PC-9 (cell line): Measurements from ENCODE around the gene TUBE1. TPM values are rescaled to one million over a fixed set of nuclear protein-coding genes. Genes with fewer than 3 reads are reported as not detected.

ENCODE experiments used
- BruUV-seq: library from RNA; stranded (reverse); fragments of 400-500 nt; replicated peaks from 2 replicates; lab custom pipeline; 2021; lab: Mats Ljungman, UMichigan
- CTCF ChIA-PET: fragments of 300-600 bp; sonication (Branson Sonifier 250); formaldehyde crosslinking; loops from one replicate; lab custom pipeline; 2022; ENCODE audit warnings: antibody characterized with exemption; lab: Charles Lee
- POLR2A ChIA-PET: fragments of 300-600 bp; sonication (Branson Sonifier 250); formaldehyde crosslinking; loops from one replicate; lab custom pipeline; 2022; ENCODE audit warnings: antibody characterized with exemption; ENCODE audit not compliant: unreplicated experiment; lab: Charles Lee
- DNase-seq, 2 experiments: peaks; one replicate each; pipeline versions ENCODE4 v3.0.0 to v3.0.0-alpha.2; 2015 to 2022; ENCODE audit warnings: mixed read lengths in 1 of 2
- H2AFZ ChIP-seq: fragments of 200-600 bp; sonication (generic); 2 replicates; pipeline ENCODE4 v1.8.1; 2017; ENCODE audit warnings: antibody characterized with exemption
- H3F3A ChIP-seq: fragments of 200-600 bp; sonication (generic); 2 replicates; pipeline ENCODE4 v1.8.1; 2017; ENCODE audit warnings: antibody characterized with exemption, mild to moderate bottlenecking, low read depth; ENCODE audit not compliant: insufficient read depth
- H3K27ac ChIP-seq: fragments of 200-600 bp; sonication (generic); 2 replicates; pipeline ENCODE4 v1.6.1; 2016; ENCODE audit warnings: mixed run types
- H3K27me3 ChIP-seq: fragments of 200-600 bp; sonication (generic); 2 replicates; pipeline ENCODE4 v1.6.1; 2016; ENCODE audit warnings: low read depth, mixed run types; ENCODE audit not compliant: insufficient read depth
- H3K36me3 ChIP-seq: fragments of 200-600 bp; sonication (generic); 2 replicates; pipeline ENCODE4 v1.6.1; 2016; ENCODE audit warnings: low read depth, mixed run types
- H3K4me1 ChIP-seq: fragments of 200-600 bp; sonication (generic); replicated peaks from 2 replicates; pipeline ENCODE4 v1.6.1; 2016; ENCODE audit warnings: mixed run types; ENCODE audit not compliant: insufficient read depth
- H3K4me2 ChIP-seq: fragments of 200-600 bp; sonication (generic); 2 replicates; pipeline ENCODE4 v1.6.1; 2017; ENCODE audit warnings: mixed run types
- H3K4me3 ChIP-seq: fragments of 200-600 bp; sonication (generic); 2 replicates; pipeline ENCODE4 v1.6.1; 2016; ENCODE audit warnings: mixed run types
- H3K79me2 ChIP-seq: fragments of 200-600 bp; sonication (generic); 2 replicates; pipeline ENCODE4 v1.6.1; 2017; ENCODE audit warnings: low read depth, mixed run types
- H3K9me2 ChIP-seq: fragments of 200-600 bp; sonication (generic); 2 replicates; pipeline ENCODE4 v1.8.1; 2017; ENCODE audit warnings: mild to moderate bottlenecking; ENCODE audit not compliant: insufficient read depth
- H3K9me3 ChIP-seq: fragments of 200-600 bp; sonication (generic); 2 replicates; pipeline ENCODE4 v1.8.1; 2016; ENCODE audit warnings: low read depth; ENCODE audit not compliant: insufficient read depth
- H4K20me1 ChIP-seq: fragments of 200-600 bp; sonication (generic); 2 replicates; pipeline ENCODE4 v1.8.1; 2017; ENCODE audit not compliant: insufficient read depth
- EZH2 ChIP-seq: fragments of 200-600 bp; sonication (generic); IDR thresholded peaks from 2 replicates; pipeline ENCODE4 v1.8.0; 2017; ENCODE audit warnings: antibody characterized with exemption, low read depth
- intact Hi-C: fragments of 100-400 bp; cut with micrococcal nuclease; formaldehyde crosslinking; loops from one replicate; pipeline ENCODE4 v1.10.0; 2022; ENCODE audit not compliant: unreplicated experiment
- total RNA-seq: library from RNA; stranded (reverse); gene quantifications from 2 replicates; pipeline ENCODE4 v1.2.3, GENCODE V29; 2021
- TF ChIP-seq, protein P1 (sequence below): fragments of 200-600 bp; sonication (generic); conservative IDR thresholded peaks from 2 replicates; pipeline ENCODE4 v1.6.1; 2017; ENCODE audit warnings: mixed run types, antibody characterized with exemption, mild to moderate bottlenecking, moderate library complexity

Gene TUBE1
- total RNA-seq, 1 experiment from 2014 or later, result 30.3 TPM

DNA sequence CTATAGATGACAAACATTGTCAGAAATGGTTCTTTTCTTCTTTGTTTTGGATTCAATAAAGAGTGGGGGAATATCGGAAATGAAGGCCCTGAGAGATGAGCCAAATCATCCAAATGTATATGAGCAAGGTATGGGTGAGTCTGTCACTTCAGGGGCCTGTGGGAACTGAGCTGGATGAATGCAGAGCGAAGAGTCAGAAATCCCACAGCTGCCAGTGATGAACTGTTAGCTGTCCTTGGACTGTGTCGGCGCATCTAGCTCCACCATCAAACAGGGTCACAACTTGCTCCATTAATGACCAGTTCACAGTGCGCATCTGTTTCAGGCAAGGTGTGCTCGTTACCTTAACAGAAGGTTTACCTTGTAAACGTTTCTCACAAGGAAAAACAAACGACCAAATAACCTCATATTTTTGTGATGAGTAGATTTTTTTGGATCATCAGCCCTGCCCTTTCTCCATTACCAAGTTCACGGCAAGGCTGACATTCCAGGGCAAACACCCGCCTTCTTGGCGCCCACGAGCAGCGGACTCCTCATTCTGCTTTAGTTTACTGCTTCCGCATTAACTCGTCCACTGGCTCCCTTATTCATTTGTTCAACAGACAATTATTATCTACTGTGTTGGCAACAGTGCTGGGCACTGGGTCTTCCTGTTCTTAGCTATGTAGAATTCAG lies 48.4 kb downstream of the TUBE1 start:
- no peaks in the 10 kb centered on the region; the same call in 1 of the 2 replicates for H3F3A ChIP-seq
- H3K4me3 ChIP-seq, result no peak overlapping the region
- CTCF ChIA-PET, result no interaction called here
- no peak overlapping the region for H3K27ac ChIP-seq
- no peak overlapping the region for H3K4me2 ChIP-seq
- H3K79me2 ChIP-seq, result no peaks in the 10 kb centered on the region
- BruUV-seq, result no TSS peak
- TF ChIP-seq, protein P1, sequence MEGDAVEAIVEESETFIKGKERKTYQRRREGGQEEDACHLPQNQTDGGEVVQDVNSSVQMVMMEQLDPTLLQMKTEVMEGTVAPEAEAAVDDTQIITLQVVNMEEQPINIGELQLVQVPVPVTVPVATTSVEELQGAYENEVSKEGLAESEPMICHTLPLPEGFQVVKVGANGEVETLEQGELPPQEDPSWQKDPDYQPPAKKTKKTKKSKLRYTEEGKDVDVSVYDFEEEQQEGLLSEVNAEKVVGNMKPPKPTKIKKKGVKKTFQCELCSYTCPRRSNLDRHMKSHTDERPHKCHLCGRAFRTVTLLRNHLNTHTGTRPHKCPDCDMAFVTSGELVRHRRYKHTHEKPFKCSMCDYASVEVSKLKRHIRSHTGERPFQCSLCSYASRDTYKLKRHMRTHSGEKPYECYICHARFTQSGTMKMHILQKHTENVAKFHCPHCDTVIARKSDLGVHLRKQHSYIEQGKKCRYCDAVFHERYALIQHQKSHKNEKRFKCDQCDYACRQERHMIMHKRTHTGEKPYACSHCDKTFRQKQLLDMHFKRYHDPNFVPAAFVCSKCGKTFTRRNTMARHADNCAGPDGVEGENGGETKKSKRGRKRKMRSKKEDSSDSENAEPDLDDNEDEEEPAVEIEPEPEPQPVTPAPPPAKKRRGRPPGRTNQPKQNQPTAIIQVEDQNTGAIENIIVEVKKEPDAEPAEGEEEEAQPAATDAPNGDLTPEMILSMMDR, result no peak
- TF ChIP-seq EZH2, result no peak
- H4K20me1 ChIP-seq, result no peaks in the 10 kb centered on the region
- 0 out of 2 replicates have a peak, but pooled peaks cover 4% of the 10 kb centered on the region for H3K4me1 ChIP-seq
- no peak overlapping the region for H2AFZ ChIP-seq
- no peaks in the 10 kb centered on the region for H3K36me3 ChIP-seq
- H3K9me2 ChIP-seq, result no peaks in the 10 kb centered on the region
- no peaks in the 10 kb centered on the region for H3K9me3 ChIP-seq
- POLR2A ChIA-PET, result interaction anchor here (0.6 kb wide), 1 partner anchor 305 kb away, joined by 8 read pairs; no protein-coding TSS in a partner anchor
- DNase-seq, result peak; percentile 21 to 37
- intact Hi-C loops, result no loop called here
- no peaks in the 10 kb centered on the region for H3K27me3 ChIP-seq

DNA sequence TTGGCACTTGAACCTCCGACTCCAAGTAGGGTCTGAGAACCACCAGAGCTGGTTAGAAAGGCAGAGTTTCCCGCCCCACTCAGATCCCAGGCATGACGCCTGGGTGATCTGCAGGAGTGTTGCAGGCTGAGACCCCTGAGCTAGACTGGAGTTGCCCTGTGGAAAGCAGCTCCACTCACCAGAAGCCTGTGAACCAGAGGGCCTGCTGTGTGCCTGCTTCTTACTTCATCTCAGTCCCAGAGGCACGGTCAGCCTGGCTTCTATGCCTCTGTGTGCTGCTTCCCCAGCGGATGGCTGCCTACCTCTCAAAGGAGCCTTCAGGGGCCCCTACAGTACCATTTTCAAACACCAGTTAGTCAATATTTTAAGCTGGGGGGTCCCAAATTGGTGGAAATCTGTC lies 49.0 kb downstream of the TUBE1 start:
- H3K4me2 ChIP-seq, result no peak overlapping the region
- intact Hi-C loops, result no loop called here
- no peak overlapping the region for H3K4me3 ChIP-seq
- no peak for DNase-seq
- POLR2A ChIA-PET, result interaction anchor here (0.6 kb wide), 1 partner anchor 304 kb away, joined by 8 read pairs; no protein-coding TSS in a partner anchor
- H3K9me3 ChIP-seq, result no peaks in the 10 kb centered on the region
- TF ChIP-seq, protein P1, result no peak
- no peak for TF ChIP-seq EZH2
- no peaks in the 10 kb centered on the region for H3K9me2 ChIP-seq
- 0 out of 2 replicates have a peak, but pooled peaks cover 4% of the 10 kb centered on the region for H3K4me1 ChIP-seq
- CTCF ChIA-PET, result no interaction called here
- BruUV-seq, result no TSS peak
- no peak overlapping the region for H3K27ac ChIP-seq
- H3F3A ChIP-seq, result no peaks in the 10 kb centered on the region; the same call in 1 of the 2 replicates
- no peaks in the 10 kb centered on the region for H4K20me1 ChIP-seq
- H2AFZ ChIP-seq, result no peak overlapping the region
- no peaks in the 10 kb centered on the region for H3K79me2 ChIP-seq
- no peaks in the 10 kb centered on the region for H3K27me3 ChIP-seq
- H3K36me3 ChIP-seq, result no peaks in the 10 kb centered on the region

DNA sequence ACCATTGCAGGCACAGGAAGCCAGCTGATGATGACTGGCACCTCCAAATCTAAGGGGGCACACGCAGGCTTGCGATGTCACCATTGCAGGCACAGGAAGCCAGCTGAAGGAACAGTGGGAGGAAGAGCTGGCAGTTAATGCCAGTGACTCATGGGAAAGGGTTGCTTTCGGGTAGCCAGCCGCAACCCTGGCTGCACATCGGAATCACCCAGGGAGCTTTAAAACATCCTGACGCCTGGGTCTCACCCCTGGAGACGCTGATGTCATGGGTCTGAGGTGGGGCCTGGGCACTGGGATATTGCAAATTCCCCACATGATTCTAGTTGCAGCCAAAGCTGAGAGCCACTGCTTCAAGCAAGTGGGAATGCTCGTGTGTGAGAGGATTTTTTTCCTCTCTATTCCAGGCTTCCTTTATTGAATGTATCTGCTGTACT lies 49.5 kb downstream of the TUBE1 start:
- CTCF ChIA-PET, result interaction anchor here (0.6 to 0.8 kb wide), 2 partner anchors 22 to 328 kb away, joined by 3 read pairs; no protein-coding TSS in a partner anchor
- H3K27ac ChIP-seq, result no peak overlapping the region

More for the DNA sequence above, 49.5 kb downstream of the TUBE1 start:
- Histone ChIP-seq H3K9me3 (no peaks in the 10 kb centered on the region), H3K79me2 (no peaks in the 10 kb centered on the region), H3K9me2 (no peaks in the 10 kb centered on the region), H3K27me3 (no peaks in the 10 kb centered on the region), H2AFZ (no peak overlapping the region), H4K20me1 (no peaks in the 10 kb centered on the region), H3K36me3 (no peaks in the 10 kb centered on the region), H3K4me3 (no peak overlapping the region), H3K4me1 (0 out of 2 replicates have a peak, but pooled peaks cover 3% of the 10 kb centered on the region), H3F3A (no peaks in the 10 kb centered on the region), H3K4me2 (no peak overlapping the region)
- no TSS peak for BruUV-seq
- peak; percentile 26 to 64 for DNase-seq
- intact Hi-C loops, result no loop called here
- POLR2A ChIA-PET, result interaction anchor here (0.5 to 0.6 kb wide), 2 partner anchors 116 to 1522 kb away, joined by 4 to 6 read pairs; no protein-coding TSS in a partner anchor
- TF ChIP-seq, protein P1, result no peak
- TF ChIP-seq EZH2, result no peak
